Astrocyte (in vitro differentiated cells and primary cell): ENCODE results near the gene RBFA. TPM values are rescaled to one million over a fixed set of nuclear protein-coding genes. Genes with fewer than 3 reads are reported as not detected.

Experiments
- DNase-seq: peaks from one replicate; pipeline ENCODE4 v3.0.0-alpha.2; 2010; ENCODE audit warnings: low read depth
- FAIRE-seq: peaks from 2 replicates; lab custom pipeline; 2011; peaks lifted over from hg19 to GRCh38; lab: Jason Lieb, UNC
- H2AFZ ChIP-seq: 2 replicates; pipeline ENCODE4 v1.6.0; 2012; ENCODE audit warnings: low read depth, low read length, inconsistent platforms
- H3K27ac ChIP-seq: 2 replicates; pipeline ENCODE4 v1.5.1; 2011; ENCODE audit warnings: low read depth, low read length, inconsistent platforms
- H3K27me3 ChIP-seq: 2 replicates; pipeline ENCODE4 v1.6.0; 2011; ENCODE audit warnings: low read length, inconsistent platforms; ENCODE audit not compliant: insufficient read depth
- H3K36me3 ChIP-seq: 2 replicates; pipeline ENCODE4 v1.5.1; 2011; ENCODE audit warnings: low read length, inconsistent platforms; ENCODE audit not compliant: insufficient read depth
- H3K4me1 ChIP-seq: 2 replicates; pipeline ENCODE4 v1.5.1; 2011; ENCODE audit warnings: low read length, inconsistent platforms; ENCODE audit not compliant: insufficient read depth
- H3K4me2 ChIP-seq: 2 replicates; pipeline ENCODE4 v1.6.0; 2012; ENCODE audit warnings: low read length, inconsistent platforms
- H3K4me3 ChIP-seq: 2 replicates; pipeline ENCODE4 v1.5.1; 2011; ENCODE audit warnings: low read depth, mild to moderate bottlenecking, low read length, inconsistent platforms; ENCODE audit not compliant: insufficient read depth
- H3K79me2 ChIP-seq: 2 replicates; pipeline ENCODE4 v1.6.0; 2012; ENCODE audit warnings: mild to moderate bottlenecking, low read length, inconsistent platforms; ENCODE audit not compliant: insufficient read depth
- H3K9ac ChIP-seq: 2 replicates; pipeline ENCODE4 v1.6.0; 2012; ENCODE audit warnings: mild to moderate bottlenecking, low read length, inconsistent platforms
- H3K9me3 ChIP-seq: 2 replicates; pipeline ENCODE4 v1.5.1; 2012; ENCODE audit warnings: low read depth, mild to moderate bottlenecking, low read length, inconsistent platforms; ENCODE audit not compliant: insufficient read depth
- H4K20me1 ChIP-seq: 2 replicates; pipeline ENCODE4 v1.6.0; 2012; ENCODE audit warnings: low read length, inconsistent platforms; ENCODE audit not compliant: insufficient read depth
- H3K27ac Mint-ChIP-seq: one replicate; pipeline ENCODE4 v1.8.0; 2021; ENCODE audit warnings: mild to moderate bottlenecking, mixed read lengths; ENCODE audit not compliant: unreplicated experiment
- H3K27me3 Mint-ChIP-seq: one replicate; pipeline ENCODE4 v1.8.0; 2021; ENCODE audit warnings: low read depth, mixed read lengths; ENCODE audit not compliant: unreplicated experiment
- H3K36me3 Mint-ChIP-seq: one replicate; pipeline ENCODE4 v1.8.0; 2021; ENCODE audit warnings: low read depth, mixed read lengths; ENCODE audit not compliant: unreplicated experiment
- H3K4me1 Mint-ChIP-seq: one replicate; pipeline ENCODE4 v1.8.0; 2021; ENCODE audit warnings: low read depth, mixed read lengths; ENCODE audit not compliant: unreplicated experiment
- H3K4me3 Mint-ChIP-seq: one replicate; pipeline ENCODE4 v1.8.0; 2021; ENCODE audit warnings: mild to moderate bottlenecking, moderate library complexity, mixed read lengths; ENCODE audit not compliant: unreplicated experiment
- H3K9me3 Mint-ChIP-seq: one replicate; pipeline ENCODE4 v1.8.0; 2021; ENCODE audit warnings: mild to moderate bottlenecking, mixed read lengths; ENCODE audit not compliant: unreplicated experiment
- EZH2 ChIP-seq: IDR thresholded peaks from 2 replicates; pipeline ENCODE4 v1.6.1; 2012; ENCODE audit warnings: mild to moderate bottlenecking, low read length, inconsistent platforms; ENCODE audit not compliant: insufficient read depth
- total RNA-seq: library from RNA; stranded (reverse); gene quantifications from 2 replicates; pipeline ENCODE4 v1.2.1, GENCODE V29; 2021
- TF ChIP-seq, protein P1 (sequence below): IDR thresholded peaks from 2 replicates; pipeline ENCODE4 v1.5.1; 2011; ENCODE audit warnings: low read depth, mild to moderate bottlenecking, inconsistent platforms, low read length, moderate library complexity; ENCODE audit not compliant: insufficient read depth

The RBFA gene
- total RNA-seq, 1 donor from 2014 or later: 24.1 TPM

GRCh38 chr18:80033181-80034067, 810 bp upstream of the RBFA start:
- FAIRE-seq: no peak
- Histone ChIP-seq H3K36me3 (no peaks in the 10 kb centered on the region), H4K20me1 (peaks cover 15% of the 10 kb centered on the region), H2AFZ (peak overlapping the region; percentile 92), H3K27me3 (no peaks in the 10 kb centered on the region), H3K9me3 (no peaks in the 10 kb centered on the region), H3K27ac (peak overlapping the region; percentile 88), H3K9ac (peak overlapping the region; percentile 91), H3K79me2 (peaks cover 27% of the 10 kb centered on the region), H3K4me3 (peak overlapping the region; percentile 77), H3K4me1 (peaks cover 17% of the 10 kb centered on the region), H3K4me2 (peak overlapping the region; percentile 99)
- H3K4me3 Mint-ChIP-seq: peak overlapping the region; percentile 94
- TF ChIP-seq EZH2: no peak
- TF ChIP-seq, protein P1, sequence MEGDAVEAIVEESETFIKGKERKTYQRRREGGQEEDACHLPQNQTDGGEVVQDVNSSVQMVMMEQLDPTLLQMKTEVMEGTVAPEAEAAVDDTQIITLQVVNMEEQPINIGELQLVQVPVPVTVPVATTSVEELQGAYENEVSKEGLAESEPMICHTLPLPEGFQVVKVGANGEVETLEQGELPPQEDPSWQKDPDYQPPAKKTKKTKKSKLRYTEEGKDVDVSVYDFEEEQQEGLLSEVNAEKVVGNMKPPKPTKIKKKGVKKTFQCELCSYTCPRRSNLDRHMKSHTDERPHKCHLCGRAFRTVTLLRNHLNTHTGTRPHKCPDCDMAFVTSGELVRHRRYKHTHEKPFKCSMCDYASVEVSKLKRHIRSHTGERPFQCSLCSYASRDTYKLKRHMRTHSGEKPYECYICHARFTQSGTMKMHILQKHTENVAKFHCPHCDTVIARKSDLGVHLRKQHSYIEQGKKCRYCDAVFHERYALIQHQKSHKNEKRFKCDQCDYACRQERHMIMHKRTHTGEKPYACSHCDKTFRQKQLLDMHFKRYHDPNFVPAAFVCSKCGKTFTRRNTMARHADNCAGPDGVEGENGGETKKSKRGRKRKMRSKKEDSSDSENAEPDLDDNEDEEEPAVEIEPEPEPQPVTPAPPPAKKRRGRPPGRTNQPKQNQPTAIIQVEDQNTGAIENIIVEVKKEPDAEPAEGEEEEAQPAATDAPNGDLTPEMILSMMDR: no peak
- H3K4me1 Mint-ChIP-seq: peaks cover 11% of the 10 kb centered on the region
- H3K27me3 Mint-ChIP-seq: no peaks in the 10 kb centered on the region
- H3K36me3 Mint-ChIP-seq: peaks cover 2% of the 10 kb centered on the region
- H3K27ac Mint-ChIP-seq: peak overlapping the region; percentile 95
- H3K9me3 Mint-ChIP-seq: peaks cover 1% of the 10 kb centered on the region
- peak; percentile 36 for DNase-seq

DNA sequence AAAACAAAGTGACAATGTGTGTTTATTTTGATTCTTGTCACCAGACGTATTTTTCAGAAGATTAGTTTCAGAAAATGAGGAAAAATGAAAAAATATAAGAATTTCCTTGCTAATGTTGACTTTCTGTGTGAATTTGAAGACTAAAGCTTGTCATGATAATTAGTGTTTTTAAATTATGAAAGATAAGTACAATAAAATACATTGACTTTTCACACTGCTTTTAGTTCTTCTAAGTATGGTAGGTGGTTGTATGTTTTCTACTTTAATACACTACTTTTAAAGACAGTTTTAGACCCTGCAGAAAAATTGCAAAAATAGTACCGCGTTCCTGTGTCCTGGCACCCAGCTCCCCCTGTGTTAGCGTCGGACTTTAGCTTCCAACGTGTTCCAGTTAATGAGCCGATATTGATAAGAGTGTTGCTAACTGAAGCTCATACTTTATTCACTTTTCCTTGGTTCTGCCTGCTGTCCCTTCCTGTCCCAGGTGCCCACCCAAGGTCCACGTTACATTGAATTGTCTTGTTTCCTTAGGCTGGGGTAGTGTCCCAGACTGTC, 695 bp downstream of the RBFA start:
- no peak for TF ChIP-seq EZH2
- TF ChIP-seq, protein P1: no peak
- Mint-ChIP-seq H3K4me3 (peak overlapping the region; percentile 94), H3K27me3 (no peaks in the 10 kb centered on the region), H3K9me3 (no peaks in the 10 kb centered on the region), H3K36me3 (peaks cover 4% of the 10 kb centered on the region), H3K27ac (peak overlapping the region; percentile 75), H3K4me1 (peaks cover 11% of the 10 kb centered on the region)
- Histone ChIP-seq H3K27ac (peak overlapping the region; percentile 60), H3K4me1 (peaks cover 17% of the 10 kb centered on the region), H4K20me1 (peaks cover 19% of the 10 kb centered on the region), H3K4me3 (peak overlapping the region; percentile 83), H2AFZ (peak overlapping the region; percentile 83), H3K4me2 (peak overlapping the region; percentile 87), H3K9ac (peak overlapping the region; percentile 80), H3K79me2 (peaks cover 30% of the 10 kb centered on the region), H3K9me3 (no peaks in the 10 kb centered on the region), H3K36me3 (peaks cover 5% of the 10 kb centered on the region), H3K27me3 (no peaks in the 10 kb centered on the region)
- DNase-seq (no peak), FAIRE-seq (no peak)
